NCI-H69 (cell line): ENCODE results near the gene TBXA2R.

Experiments
- DNase-seq: peaks from one replicate; lab custom pipeline; 2025; lab: John Stamatoyannopoulos, UW

TBXA2R gene

DNA sequence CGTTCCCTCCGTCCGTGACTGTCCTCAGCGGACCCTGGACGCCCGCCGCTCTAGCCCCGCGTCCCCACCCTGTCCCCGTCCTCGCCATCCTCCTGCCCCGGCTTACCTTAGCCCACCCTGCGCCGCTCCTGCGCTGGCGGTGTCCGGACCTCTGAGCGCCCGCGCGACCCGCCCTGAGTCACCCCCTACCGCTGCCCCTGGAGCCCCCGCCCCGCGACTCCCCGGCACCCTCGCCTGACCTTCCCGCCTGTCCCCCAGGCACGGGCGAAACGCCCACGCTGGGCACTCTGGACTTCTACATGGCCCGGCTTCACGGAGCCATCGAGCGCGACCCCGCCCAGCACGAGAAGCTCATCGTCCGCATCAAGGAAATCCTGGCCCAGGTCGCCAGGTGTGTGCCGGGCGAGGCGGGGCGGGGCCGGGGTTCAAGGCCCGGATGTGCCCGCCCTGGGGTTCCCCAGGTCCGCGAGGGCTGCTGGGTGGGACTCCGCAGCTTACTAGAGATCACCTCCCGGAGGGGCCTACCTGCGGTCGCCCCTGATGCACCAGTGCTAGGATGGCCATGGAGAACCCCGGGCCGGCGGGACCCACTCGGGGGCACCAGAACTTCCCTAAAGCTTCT is 28.8 kb downstream of the TBXA2R start:
- DNase-seq = no peak

DNA sequence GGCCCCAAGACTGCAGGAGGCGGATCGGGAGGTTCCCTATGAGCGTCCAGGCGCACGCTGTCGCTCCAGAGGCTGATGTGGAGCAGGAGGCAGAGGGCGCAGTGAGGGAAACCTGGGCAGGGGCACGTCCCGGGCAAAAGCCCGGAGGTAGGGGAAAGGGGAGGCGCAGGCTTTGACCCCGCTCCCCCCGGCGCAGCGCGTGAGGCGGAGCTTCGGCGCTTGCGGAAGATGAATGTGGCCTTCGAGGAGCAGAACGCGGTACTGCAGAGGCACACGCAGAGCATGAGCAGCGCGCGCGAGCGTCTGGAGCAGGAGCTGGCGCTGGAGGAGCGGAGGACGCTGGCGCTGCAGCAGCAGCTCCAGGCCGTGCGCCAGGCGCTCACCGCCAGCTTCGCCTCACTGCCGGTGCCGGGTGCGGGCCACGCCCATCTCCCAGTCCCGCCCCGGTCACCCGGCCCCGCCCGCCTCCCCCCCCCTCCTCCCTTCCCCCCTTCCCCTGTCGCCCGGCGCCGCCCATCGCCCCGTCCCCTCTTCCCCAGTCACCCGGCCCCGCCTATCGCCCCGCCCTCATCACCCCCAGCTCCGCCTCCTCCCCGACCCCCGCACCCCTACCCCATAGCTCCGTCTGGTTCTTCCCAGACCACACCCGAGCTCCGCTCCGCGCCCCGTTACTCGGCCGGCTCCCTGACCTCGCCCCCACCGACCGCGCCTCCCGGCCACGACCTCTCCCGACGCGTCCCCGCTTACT is 29.8 kb downstream of the TBXA2R start:
- peak; percentile 23 for DNase-seq

DNA sequence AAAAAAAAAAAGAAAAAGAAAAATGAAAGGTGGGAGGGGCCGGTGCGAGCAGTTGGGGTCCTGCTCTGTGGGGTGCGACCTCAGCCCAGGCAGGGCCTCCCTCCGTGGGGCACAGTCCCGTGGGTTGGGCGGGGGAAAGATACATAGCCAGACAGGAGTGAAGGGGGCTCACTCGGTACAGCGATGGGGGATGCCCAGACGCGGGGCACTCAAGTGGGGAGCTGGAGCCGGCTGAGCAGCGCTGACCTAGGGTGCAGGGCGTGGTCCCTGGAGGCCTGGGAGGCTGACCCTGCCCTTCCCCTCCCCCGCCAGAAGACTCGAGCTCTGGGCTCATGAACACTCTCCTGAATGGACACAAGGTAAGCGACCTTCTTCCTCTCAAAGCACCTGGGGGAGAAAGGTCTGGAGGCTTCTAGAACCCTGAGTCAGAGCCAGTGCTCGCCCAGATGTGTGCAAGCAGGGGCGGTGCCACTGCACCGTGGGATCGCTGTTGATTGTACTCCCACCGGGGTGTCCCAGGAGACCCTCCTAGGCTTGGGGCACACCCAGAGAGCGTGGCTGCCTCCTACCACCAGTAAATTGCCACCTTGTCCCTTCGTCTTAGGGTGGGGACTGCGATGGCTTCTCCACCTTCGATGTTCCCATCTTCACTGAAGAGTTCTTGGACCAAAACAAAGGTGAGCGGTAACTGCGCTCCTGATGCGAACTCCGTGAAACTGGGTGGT is 30.6 kb downstream of the TBXA2R start:
- DNase-seq = no peak

GRCh38 chr19:3575260-3575741 is 31.4 kb downstream of the TBXA2R start:
- peak; percentile 27 for DNase-seq

DNA sequence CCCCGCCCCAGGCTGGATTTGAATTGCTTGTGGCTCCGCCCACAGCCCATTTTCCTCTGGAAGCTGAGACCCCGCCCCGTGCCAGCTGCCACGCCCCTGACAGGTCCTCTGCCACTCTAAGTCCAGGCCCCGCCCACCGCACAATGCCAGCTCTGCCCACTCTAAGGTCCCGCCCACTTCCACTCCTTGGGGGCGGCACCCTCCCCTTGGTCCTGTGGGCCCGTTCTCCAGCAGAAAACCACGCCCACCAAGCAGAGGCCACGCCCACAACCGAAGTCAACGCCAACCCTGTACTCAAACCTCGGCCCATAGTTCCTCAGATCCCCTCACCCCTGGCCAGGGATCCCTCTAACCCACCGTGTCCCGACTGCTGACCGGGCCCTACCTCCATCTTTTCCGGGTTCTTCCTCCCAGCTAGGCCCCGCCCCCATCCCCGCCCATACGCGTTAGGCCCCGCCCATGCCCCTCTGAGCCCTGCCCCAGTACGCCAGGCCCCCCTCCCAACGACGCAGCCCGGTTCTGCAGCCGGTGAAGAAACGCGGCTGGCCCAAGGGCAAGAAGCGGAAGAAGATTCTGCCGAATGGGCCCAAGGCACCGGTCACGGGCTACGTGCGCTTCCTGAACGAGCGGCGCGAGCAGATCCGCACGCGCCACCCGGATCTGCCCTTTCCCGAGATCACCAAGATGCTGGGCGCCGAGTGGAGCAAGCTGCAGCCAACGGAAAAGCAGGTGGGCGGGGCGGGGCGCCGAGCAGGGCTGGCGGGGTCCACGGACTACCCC is 32.6 kb downstream of the TBXA2R start:
- DNase-seq = peak; percentile 92

DNA sequence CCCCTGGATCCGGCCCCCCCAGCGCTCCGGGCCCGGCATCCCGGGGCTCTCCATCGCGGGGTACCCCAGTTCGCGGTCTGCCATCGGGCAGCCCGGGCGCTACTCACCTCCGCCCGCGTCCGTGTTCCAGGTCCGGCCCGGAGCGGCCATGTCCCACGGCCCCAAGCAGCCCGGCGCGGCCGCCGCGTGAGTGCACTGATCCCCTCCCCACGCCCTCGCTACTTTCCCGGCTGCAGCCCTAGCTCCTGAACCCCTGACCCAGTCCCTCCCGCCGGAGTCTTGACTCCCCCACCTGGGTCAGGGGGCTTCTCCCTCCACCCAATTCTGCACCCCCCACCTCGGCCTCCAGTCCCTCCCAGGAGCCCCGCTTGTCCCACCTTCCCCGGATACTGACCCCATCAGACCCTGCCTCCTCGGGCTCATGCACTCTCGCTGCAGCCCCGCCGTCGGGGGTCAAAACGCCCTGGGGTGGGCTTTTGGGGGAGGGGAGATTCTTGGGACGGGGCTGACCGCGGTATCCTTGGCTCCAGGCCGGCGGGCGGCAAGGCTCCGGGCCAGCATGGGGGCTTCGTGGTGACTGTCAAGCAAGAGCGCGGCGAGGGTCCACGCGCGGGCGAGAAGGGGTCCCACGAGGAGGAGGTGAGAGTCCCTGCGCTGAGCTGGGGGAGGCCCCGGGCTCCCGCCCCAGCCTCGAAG is 33.4 kb downstream of the TBXA2R start:
- DNase-seq = peak; percentile 65

DNA sequence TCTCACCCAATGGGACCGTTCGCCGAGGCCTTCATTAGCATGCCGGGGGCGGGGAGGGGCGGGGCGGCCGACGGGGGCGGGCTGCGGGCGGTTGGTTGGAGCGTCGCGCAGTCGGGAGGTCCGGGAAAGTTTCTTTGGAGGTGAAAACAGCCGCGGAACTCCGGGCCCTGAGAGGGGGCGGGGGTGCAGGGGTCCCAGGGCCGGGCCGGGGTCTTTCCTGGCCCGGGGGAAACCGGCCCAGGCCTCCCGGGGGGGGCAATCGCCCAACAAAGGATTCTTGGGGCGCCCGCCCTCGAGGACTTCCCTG is 33.9 kb downstream of the TBXA2R start, which contains the start of gene HMG20B:
TSS of gene HMG20B (plus strand) at position 90 of the 307 bp plus-strand sequence. CDS start 366 bp downstream, outside the sequence.
- no peak for DNase-seq

DNA sequence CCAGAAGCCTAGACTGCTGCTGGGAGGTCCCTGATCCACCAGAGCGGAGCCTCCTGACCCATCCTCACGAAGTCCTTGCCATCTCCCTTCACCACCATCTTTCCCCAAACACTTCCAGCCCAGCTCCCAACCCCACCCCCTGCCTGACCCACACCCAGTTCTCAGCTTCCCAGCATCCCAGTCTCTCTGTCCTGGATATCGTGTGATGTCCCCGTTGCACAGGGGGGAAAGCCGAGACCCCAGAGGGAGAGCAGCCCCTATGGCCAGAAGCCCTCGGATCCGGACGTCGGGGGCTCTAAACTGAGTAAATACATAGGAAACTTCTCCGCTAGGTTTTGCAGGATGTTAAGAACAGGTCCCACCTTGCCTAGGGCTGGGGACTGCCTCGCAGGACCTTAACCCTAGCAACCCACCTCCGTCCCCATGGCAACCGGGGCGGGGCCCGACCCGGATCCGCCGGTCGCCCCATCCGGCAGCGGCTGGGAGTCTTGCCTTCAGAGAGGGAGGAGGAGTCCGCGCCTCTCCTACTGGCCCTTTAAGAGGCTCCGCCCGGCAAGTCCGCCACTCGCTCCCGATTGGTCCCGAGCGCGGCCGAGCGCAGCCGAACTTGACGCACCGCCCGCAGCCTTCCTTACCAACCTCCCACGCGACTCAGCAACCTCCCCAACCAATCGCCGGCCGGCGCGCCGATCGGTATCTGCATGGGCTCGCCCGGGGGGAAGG is 34.4 kb downstream of the TBXA2R start:
- DNase-seq = peak; percentile 100

- peak; percentile 84 for DNase-seq
Observed at GRCh38 chr19:3570606-3571011, 36.1 kb downstream of the TBXA2R start.

DNA sequence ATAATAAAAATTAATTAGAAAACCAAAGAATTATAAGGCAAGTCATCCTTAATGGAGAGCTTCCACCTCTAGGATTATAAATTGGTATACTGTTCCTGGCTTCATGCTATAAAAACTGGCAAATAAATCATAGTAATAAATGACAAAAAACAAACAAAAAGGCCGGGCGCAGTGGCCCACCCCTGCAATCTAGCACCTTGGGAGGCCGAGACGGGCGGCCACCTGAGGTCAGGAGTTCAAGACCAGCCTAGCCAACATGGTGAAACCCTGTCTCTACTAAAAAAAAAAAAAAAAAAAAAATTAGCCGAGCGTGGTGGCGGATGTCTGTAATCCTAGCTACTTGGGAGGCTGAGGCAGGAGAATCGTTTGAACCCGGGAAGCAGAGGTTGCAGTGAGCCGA is 36.6 kb downstream of the TBXA2R start:
- peak; percentile 94 for DNase-seq

- DNase-seq = no peak
Observed at GRCh38 chr19:3565139-3565538, 41.5 kb downstream of the TBXA2R start.

GRCh38 chr19:3563709-3564524 is 42.8 kb downstream of the TBXA2R start:
- DNase-seq = no peak

DNA sequence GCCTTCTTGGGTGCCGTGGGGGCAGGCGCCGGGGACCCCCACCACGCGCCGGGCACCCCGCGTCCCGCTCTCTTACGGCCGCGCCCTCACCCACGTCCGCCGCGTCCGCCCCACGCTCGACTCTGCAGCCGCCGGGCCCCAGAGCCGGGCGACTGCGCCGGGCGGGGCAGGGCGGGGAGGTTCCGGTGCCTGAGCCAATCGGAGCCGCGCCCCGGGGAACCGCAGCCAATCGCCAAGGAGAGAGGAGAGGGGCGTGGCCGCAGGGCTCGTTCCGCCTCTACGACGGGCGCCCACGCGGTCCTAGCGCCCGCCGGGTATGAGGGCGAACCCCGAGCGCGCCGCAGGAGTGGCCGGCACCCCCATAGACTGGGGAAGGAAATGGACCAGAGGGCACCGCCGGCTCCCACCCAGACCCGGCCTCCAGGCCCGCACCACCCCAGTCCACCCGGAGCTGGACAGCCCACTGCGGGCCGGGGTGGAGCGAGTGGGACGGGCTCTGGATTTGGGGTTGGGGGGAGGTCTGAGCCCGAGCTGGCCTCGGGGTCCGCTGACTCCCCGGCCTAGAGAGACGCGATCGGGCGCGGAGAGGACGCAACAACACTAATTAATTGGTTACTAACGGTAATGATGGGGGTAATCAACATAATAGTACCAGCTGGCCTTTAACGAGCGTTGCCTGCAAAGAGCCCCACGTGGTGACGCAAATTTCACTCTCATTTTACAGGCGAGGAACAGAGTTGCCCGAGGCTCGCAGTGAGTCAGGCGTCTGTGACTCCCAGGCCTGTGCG is 49.0 kb downstream of the TBXA2R start, which contains the start of gene MFSD12:
TSS of gene MFSD12 (minus strand) at position 126 of the 788 bp plus-strand sequence. CDS start 183 bp downstream, outside the sequence.
- peak; percentile 98 for DNase-seq

DNA sequence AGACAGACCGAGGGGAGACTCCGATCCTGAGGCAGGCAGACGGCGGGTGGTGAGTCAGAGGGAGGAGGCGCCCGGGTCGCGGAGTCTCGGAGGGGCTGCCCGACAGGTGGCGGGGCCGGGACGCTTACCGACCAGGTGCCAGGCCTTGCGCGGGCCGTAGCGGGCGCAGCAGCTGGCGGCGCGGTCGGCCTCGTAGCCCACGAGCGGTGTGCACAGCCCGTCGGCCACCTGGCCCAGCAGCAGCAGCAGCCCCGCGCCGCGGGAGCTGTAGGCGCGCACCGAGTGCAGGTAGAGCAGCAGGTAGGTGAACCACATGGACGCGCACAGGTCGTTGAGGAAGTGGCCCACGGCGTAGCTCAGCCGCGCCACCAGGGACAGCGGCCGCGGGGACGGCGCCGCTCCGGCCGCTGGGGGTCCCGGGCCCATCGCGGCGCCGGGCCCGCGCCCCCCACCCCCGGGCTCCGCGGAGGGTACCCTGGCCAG is 49.7 kb downstream of the TBXA2R start:
- peak; percentile 69 for DNase-seq

DNA sequence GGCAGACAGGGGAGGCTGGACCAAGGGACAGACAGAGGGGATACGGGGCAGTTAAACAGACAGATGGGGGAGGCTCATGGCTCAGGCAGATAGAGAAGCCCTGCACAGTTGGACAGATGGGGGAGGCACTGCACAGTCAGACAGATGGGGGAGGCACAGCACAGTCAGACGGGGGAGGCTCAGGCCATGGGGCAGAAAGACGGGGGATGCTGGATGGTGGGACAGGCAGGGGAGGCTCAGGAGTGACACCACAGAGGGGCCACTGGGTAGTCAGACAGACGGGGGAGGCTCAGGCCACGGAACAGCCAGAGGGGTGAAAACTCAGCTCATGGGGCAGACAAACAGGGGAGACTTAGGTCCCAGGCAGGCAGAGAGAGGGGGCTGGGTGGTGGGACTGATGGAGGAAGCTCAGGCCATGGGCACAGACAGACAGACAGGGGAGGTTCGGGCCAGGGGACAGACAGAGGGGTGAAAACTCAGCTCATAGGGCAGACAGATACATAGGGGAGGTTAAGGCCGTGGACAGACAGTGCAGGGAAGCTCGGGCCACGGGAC is 50.2 kb downstream of the TBXA2R start:
- no peak for DNase-seq

DNA sequence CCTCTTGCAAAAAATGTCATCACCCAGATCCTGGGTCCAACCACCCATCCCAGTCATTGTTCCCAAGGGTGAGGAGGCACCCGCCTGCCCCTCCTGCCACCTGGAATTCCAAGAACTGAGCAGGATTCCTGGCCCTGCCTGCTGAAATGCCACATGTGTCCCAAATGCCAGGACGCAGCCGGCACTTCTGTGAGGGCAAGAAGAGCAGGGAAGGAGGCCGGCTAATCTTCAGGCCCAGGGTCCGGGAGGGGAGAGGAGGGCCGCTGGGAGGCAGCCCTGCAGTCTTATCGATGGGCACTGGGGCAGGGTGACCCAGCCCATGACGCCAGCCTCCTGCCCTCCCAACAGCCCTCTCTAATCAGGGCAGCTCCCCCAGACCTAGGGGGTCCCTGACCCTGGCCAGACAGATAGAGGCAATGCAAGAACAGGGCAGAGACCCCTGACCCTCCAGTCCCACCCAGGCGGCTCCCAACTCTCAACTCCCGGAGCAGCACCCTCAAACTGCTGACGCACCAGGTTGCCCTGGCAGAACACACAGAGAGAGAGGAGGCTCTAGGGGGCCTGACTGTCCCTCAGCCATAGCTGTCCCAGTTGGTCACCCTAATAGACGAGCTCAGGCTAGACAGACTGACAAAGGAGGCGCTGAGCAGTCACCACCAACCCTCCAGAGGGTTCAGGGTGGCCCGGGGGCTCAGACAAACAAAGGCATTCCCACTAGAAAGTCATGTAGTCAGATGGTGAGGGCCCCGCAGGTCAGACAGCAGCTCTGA is 50.8 kb downstream of the TBXA2R start:
- DNase-seq = no peak

GRCh38 chr19:3554254-3555083 is 52.2 kb downstream of the TBXA2R start:
- no peak for DNase-seq
